NCI-H1417 treated with DMSO at 0.1 percent for 48 hours (cell line): Measurements from ENCODE around the gene MOB1A.
A peak's percentile ranks its signal among the peaks of the same experiment; 100 is the strongest.
"Not testable (repeated sequence)": the region's sequence is repeated elsewhere in the genome, so short reads cannot be mapped to it uniquely, and the experiment has no call there.

Experiments
- DNase-seq: peaks from one replicate; lab custom pipeline; 2025; lab: John Stamatoyannopoulos, UW

The MOB1A gene

DNA sequence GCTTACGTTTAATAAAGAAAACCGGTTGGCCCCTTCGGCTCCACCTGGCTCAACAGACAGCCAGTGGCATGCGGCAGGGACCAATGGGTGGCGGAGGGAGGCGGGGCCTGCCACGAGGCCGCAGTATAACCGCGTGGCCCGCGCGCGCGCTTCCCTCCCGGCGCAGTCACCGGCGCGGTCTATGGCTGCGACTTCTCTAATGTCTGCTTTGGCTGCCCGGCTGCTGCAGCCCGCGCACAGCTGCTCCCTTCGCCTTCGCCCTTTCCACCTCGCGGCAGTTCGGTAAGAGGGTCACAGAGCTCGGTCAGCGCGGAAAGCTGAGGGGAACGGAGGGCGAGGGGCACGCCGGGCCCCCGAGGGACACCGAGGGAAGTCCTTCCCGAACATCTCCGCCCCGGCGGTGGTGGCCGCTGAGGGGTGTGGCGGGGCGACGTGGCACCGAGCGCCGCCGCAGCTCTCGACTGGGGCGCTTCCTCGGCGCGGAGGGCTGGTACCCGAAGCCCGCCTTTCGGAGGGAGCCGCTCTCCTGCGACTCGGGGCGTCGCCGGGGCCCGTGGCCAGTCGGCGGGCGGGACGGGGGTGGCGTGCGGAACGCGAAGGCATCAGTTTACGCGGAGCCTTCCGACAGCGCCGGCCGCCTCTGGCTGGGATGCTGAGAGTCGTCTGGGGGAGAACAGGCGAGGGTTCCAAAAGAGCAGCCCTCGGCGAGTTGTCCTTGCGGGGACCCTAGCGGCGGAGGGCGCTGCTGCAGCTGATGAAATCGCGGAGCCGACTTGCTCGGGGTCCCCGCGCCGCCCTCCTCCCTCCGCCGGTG is 20.0 kb upstream of the MOB1A start, which contains the start of gene MTHFD2:
Gene MTHFD2 (plus strand): TSS at position 155 of the 814 bp plus-strand sequence. CDS start 27 bp downstream, at position 182.
- DNase-seq = peak; percentile 96

DNA sequence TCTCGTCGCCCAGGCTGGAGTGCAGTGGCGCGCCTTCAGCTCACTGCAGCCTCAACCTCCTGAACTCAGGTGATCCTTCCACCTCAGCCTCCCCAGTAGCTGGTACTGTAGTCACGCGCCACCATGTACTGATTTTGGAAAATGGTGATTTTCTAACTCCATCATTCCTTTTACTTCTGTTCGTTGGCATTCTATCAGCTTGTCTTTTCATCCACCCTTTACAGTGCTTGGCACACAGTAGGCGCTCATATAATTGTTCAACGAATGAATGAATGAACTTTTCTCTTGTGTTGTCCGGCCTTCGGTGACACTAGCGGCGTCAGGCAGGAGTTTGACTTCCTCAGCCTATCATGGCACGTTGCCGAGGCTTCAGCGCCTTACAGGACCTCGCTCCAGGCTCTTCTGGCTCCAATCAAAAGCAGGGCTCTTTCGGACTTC is 19.4 kb upstream of the MOB1A start:
- DNase-seq = no peak

DNA sequence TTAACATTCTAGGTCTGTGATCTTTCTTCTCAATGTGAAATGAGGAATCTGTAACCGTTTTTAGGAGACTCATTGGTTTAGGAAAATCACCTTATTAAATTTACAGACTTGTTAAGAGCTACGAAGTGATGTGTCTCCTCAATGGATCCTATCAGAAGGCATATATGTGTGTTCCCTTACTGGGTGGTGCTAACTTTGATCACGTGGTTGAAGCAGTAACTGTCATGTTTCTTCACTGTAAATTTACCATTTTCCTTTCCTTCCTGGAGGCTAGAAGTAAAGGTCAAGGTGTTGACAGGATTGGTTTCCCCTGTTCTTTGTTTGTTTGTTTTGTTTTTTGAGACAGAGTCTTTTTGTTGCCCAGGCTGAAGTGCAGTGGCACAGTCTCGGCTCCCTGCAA is 18.4 kb upstream of the MOB1A start:
- no peak for DNase-seq

DNA sequence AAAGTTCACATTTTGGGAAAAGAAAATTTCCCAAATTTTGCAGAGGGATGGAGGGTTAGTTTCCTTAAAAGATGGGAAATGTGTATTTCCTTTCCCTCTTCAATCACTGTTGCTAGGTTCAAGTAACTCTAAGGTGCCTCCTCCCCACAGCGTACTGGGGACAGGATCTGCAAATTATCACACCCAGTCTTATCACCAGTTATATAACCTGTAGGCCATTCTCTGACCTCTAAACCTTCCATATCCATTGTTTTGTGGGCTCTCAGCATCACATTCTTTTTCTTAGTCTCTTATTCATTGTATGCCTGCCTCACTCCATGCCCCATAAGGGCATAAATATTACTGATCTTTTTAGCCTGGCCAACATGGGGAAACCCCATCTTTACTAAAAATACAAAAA is 16.1 kb upstream of the MOB1A start:
- no peak for DNase-seq

DNA sequence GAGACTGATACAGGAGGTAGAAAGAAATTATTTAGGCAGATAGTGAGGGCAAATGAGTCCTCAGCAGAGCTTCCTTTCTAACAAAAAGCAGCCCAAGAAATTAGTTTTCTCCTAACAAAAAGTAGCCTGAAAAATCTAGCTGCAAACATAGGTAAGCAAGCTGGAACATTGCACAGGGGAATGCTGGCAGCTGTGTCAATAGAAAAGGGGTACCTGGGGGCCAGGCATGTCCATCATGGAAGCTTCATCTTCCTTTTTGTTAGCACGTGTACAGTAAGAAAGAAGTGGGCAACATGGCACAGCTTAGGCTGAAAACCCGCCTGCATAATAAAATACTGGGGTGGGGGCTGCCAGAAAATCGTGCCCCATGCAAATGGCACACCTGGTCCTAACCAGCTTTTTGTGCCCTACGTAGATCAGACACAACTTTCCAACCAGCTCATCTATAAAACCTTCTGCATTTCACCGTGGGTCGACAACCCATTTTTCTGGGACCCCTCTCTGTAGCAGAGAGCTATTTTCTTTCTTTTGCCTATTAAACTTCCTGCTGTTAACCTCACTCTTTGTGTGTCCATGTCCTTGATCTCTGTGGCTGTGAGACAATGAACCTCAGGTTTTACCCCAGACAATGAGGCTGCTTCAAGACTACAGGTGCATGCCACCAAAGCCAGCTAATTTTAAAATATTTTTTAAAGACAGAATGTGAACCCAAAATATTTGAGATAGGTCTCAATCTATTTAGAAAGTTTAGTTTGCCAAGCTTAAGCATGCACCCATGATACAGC is 13.1 kb upstream of the MOB1A start:
- DNase-seq = no peak

DNA sequence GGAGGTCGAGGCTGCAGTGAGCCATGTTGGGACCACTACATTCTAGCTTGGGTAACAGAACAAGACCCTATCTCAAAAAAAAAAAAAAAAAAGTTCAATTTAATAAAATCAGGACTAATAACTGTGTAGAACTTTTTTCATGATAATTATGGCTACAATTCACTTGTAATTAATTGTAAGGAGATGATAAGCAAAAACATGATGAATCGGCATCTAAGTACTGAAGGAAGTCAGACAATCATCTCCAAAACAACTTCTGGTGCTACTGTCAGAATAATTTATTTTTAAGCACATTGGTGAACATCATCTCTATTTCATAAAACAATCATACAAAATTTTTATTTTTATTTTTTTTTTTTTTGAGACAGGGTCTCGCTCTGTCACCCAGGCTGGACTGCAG is 10.0 kb upstream of the MOB1A start:
- DNase-seq = no peak

DNA sequence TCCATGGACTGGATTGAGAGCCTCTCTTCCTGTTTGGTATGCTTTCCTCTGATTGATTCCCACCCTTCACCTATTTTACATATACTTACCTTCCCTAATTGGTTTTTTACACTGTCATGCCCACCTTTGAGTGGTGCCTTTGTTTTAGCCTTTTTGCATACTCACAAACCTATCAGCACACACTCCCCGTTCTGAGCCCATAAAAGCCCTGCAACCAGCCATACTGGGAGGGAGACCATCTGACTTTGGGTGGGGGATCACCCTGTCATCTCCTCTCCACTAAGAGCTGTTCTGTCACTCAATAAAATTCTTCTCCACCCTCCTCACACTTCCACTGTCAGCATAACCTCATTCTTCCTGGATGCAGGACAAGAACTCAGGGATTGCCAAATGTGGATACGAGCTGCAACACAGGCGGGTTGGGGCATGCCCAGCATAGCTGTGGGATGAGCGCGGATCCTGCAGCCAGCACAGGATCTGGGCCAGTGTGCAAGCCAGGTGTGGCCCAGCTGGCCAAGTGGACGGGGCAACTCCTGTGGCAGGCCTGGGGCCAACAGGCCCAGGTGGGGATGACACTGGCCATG is 9.4 kb upstream of the MOB1A start:
- no peak for DNase-seq

DNA sequence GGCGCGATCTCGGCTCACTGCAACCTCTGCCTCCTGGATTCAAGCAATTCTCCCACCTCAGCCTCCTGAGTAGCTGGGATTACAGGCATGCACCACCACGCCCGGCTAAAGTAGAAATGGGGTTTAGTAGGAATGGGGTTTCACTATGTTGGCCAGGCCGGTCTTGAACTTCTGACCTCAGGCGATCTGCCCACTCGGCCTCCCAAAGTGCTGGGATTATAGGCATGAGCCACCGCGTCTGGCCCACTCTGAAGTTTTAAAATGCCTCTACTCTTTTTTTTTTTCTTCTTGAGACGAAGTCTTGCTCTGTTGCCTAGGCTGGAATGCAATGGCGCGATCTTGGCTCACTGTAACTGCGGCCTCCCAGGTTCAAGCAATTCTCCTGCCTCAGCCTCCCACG is 8.0 kb upstream of the MOB1A start:
- DNase-seq = not testable (repeated sequence)

DNA sequence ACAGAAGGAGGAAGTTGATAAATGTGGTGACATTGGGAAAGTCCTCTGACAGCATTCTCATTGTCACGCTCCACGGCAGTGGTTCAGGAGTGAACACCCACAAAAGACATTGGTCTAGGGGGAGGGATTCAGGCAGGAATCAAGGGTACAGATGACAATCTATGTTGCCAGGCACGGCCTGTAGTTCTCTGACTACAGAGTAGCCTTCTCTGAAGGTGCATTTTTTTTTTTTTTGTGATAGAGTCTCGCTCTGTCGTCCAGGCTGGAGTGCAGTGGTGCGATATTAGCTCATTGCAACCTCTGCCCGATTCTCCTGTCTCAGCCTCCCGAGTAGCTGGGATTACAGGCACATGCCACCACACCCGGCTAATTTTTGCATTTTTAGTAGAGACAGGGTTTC is 7.4 kb upstream of the MOB1A start:
- DNase-seq = no peak

DNA sequence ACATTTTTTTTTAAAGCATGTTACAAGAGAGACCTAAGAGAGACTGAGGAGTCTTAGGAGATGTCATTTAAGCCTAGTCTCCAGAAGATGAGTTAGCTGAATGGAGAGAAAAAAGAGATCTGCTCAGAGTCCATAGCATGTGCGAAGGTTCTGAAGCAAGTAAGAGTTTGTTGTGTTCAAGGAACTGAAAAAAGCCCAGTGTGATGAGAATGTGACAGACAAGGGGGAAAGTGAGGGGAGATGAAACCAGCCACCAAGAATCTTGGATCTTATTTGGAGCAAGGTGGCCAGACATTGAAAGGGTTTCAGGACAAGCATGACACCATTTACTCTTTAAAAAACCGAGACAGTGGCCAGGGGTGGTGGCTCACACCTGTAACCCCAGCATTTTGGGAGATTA is 5.2 kb upstream of the MOB1A start:
- DNase-seq = no peak

DNA sequence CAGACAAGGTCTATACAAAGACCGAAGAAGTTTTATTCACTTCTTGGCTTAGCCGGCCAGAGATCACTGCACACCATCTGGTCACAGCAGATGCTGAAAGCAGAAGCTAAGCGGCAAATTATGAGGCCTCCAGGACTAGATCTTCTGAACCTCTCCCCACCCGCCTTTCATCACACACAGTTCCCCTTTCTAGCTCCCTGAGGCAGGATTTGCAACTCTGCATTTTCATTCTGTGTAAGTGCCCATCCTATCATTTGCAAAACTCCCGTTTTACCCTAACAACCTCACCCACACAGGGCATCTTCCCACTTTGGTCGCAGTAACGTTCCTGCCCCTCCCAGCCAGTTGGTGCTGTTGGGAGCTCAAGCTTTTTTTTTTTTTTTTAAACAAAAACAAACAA is 3.1 kb upstream of the MOB1A start:
- DNase-seq = no peak

DNA sequence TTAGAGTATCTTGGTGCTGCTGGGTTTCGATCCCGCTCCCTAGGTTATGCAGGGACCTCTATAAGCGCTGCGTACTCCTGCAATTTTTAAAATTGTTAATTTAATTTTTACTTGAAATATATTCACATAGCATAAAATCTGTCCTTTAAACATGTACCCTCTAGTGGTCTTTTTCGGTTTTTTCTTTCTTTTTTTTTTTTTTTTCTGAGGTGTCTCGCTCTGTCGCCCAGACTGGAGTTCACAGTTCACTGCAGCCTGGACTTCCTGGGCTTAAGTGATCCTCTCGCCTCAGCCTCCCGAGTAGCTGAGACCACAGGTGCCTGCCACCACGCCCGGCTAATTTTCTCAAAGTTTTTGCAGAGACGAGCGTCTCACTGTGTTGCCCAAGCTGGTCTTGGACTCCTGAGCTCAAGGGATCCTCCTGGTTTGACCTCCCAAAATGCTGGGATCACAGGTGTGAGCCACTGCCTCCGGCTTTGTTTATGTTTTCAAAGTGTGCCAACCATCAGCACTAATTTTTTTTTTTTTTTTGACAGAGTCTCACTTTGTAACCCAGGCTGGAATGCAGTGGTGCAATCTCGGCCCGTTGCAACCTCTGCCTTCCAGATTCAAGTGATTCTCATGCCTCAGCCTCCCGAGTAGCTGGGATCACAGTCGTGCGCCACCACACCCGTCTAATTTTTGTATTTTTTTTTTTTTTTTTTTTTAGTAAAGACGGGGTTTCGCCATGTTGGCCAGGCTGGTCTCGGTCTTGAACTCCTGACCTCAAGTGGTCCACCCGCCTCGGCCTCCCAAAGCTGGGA is 585 bp upstream of the MOB1A start:
- no peak for DNase-seq

DNA sequence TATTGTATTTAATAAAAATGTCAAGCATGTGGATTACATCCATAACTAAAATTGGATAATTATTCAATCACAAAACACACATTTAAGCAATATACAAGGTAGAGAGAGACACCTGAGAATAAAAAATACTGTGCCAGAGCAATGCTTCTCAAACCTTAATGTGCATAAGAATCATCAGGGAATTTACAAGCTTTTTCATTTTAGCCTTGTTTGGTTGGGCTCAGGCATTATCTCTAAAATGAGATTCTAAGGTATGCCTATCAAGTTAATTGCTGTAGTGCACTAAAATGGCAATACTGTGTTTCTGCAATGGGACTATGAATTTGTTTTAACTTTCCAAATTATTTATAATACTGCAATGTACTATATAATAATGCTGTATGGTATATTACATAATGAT is 983 bp downstream of the MOB1A start:
- DNase-seq = no peak

DNA sequence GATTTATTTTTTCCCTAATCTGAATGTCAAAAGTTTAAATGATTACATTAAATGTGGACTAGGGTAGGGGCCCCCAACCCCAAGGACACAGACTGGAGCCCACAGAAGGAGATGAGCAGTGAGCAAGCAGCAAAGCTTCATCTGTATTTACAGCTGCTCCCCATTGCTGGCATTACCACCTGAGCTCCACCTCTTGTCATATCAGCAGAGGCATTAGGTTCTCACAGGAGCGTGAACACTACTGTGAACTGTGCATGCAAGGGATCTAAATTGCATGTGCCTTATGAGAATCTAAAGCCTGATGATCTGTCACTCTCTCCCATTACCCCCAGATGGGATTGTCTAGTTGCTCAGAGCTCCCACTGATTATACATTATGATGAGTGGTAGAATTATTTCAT is 3.8 kb downstream of the MOB1A start:
- DNase-seq = no peak

DNA sequence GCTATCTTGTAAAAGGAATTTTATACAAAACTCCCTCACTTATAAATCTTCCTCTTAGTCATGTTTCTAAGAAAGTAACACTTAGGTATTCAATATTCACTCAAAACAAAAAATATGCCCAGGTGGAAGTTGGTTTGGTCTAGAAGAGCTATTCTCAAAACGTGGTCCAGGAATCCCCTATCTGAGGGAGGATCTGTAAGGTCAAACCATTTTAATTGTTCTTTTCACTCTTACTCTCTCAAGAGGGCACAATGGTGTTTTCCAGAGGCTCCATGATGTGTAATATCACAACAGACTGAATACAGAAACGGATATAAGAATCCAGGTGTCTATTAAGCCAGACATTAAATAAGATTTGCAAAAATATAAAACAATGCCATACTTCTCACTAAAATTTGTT is 9.9 kb downstream of the MOB1A start:
- no peak for DNase-seq

DNA sequence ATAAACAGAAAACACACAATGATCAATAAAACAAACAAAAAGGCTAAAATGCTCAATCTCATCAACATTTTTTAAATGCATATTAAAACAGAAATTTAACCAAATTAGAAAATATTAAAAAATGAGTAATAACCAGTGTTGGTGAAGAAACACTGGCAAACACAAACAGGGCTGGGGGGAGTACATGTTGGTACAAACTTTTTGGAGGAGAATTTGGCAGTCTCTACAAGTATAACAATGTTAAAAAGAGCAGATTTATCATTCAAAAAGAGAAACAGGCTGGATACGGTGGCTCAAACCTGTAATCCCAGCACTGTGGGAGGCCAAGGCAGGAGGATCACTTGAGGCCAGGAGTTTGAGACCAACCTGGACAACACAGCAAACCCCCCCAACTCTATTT is 13.9 kb downstream of the MOB1A start:
- no peak for DNase-seq

DNA sequence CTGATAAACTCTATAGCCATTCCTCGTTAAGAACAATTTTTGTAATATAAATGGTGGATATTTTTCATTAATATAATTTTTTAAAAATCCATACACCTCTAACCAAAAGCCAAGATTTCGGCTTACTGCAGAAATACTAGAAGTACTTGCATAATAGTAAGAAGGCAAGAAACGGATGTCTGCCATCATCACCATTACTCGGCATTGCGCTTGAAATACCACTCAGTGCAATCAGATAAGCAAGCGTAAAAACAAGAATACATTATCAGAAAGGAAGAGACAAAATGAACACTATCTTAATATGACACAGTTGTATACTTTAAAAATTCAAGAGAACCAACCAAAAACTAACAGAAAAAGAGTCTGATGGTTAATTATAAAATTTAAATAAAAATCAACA is 15.7 kb downstream of the MOB1A start:
- DNase-seq = no peak

DNA sequence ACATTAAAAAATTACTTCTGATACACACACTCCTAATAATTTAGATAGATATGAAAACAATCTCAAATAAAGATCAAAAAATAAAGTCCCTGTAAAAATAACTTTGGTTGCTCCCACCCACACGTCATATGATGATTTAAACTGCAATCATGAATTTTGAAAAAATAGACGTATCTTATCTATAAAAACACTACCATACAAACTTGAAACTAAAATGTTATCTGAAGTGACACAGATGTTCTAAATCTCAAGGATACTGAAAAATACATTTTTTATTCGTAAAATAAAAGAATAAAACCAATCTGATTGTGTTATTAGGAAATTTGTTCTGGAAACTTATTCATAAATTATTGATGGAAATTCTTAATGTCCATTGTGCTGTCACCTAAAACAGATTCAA is 22.8 kb downstream of the MOB1A start:
- DNase-seq = no peak

DNA sequence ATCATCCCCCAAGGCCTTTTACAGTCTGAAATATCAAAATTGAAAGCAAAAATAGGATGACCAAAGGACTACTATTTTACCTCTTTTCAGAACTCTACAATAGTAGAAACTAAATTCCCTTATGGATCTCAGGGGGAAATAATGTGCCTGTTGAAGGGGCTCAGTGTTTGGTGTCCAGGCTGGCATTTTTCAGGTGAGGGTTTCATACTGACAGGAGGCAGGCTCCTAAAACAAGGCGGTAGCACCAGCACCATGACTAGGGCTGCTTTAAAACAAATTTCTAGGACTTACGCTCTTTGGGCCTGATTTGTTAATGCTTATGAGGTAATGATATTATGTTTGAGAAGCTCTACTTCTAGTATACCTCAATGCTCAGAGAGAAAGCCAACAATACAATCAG is 25.7 kb downstream of the MOB1A start:
- no peak for DNase-seq

DNA sequence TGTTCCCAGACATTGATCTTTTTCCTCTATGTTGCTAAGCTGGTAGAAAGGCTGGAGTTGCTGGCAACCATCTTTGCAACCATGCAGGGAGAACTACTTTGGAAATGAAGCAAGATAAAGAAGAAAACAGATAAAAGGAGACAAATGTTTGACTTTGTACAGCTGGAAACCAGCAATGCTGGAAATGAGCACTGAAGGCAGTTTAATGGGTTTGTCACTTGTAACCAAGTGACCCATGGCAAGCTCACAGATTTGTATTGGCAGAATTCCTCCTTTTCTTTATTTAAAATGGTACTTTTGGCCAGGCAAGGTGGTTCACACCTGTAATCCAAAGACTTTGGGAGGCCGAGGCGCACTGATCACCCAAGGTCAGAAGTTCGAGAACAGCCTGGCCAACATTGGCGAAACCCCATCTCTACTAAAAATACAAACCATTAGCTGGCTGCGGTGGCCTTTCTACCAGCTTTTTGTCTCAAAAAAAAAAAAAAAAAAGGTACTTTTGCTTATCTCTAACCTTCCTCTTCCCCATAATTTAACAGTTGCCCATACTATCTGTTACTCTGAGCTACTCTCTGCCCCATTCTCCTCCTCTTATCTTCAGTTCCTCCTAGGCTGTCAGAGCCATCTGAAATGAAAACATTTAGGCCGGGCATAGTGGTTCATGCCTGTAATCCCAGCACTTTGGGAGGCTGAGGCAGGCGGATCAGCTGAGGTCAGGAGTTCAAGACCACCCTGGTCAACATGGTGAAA is 28.9 kb downstream of the MOB1A start:
- no peak for DNase-seq

DNA sequence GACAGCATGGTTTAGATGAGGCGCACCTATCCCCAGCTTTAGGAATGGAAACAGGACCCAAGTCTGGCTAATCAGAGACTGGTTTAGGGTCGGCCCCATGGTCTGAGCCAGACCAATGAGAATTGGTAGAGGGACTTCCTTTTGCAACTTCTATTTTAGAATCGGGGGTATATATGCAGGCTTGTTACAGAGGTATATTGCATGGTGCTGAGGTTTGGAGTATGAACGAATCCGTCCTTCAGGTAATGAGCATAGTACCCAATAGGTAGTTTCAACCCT is 29.5 kb downstream of the MOB1A start:
- DNase-seq = no peak
